Glutamatergic neuron (in vitro differentiated cells): Measurements from ENCODE around the gene HK1. TPM values are rescaled to one million over a fixed set of nuclear protein-coding genes. Genes with fewer than 3 reads are reported as not detected.
A peak's percentile ranks its signal among the peaks of the same experiment; 100 is the strongest.

Experiments used
- DNase-seq: peaks from one replicate; pipeline ENCODE4 v3.0.0; 2022
- H3K27ac Mint-ChIP-seq: one replicate; pipeline ENCODE4 v1.8.0; 2020; ENCODE audit warnings: mild to moderate bottlenecking, mixed read lengths, inconsistent platforms; ENCODE audit not compliant: unreplicated experiment
- H3K27me3 Mint-ChIP-seq: one replicate; pipeline ENCODE4 v1.8.0; 2020; ENCODE audit warnings: mild to moderate bottlenecking, moderate library complexity, mixed read lengths, inconsistent platforms; ENCODE audit not compliant: unreplicated experiment
- H3K36me3 Mint-ChIP-seq: one replicate; pipeline ENCODE4 v1.8.0; 2020; ENCODE audit warnings: mild to moderate bottlenecking, mixed read lengths, inconsistent platforms; ENCODE audit not compliant: unreplicated experiment
- H3K4me1 Mint-ChIP-seq: one replicate; pipeline ENCODE4 v1.8.0; 2020; ENCODE audit warnings: mild to moderate bottlenecking, low read depth, mixed read lengths, inconsistent platforms; ENCODE audit not compliant: unreplicated experiment
- H3K4me3 Mint-ChIP-seq: one replicate; pipeline ENCODE4 v1.8.0; 2020; ENCODE audit warnings: mild to moderate bottlenecking, mixed read lengths, inconsistent platforms; ENCODE audit not compliant: unreplicated experiment
- H3K9me3 Mint-ChIP-seq: one replicate; pipeline ENCODE4 v1.8.0; 2020; ENCODE audit warnings: mild to moderate bottlenecking, moderate library complexity, mixed read lengths, inconsistent platforms; ENCODE audit not compliant: unreplicated experiment
- total RNA-seq: library from RNA; stranded (reverse); fragmentation: NEBNext Ultra II Directional; extraction: Animal tissue kit (Norgen Biotek cat#: 25700); gene quantifications from one replicate; pipeline ENCODE4 v1.2.1, GENCODE V29; 2021; ENCODE audit not compliant: unreplicated experiment
- TF ChIP-seq, protein P1 (sequence below): fragments of 200-600 bp; sonication (generic); IDR thresholded peaks from one replicate; pipeline ENCODE4 v1.5.0; 2021; ENCODE audit not compliant: partially characterized antibody, unreplicated experiment

Gene HK1
- total RNA-seq, 1 donor from 2014 or later: 240 TPM

DNA sequence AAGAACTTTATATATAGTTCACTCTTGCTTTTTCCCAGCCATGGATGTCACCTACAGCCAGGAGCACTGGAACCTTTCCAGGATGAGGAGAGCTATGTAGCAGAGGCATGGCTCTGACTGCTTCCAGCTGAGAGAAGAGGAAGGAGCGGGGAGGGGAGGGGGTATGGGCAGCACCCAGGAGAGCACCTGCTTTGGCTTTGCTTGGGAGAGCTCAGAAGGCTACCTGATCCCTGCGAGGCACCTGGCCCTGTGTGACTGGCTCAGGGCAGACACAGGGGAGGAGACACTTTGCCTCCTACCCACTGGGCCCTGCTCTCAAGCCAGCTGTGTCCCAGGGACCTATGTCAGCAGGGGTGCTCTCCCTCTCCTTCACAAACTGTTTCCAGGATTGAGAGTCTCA, 67.1 kb downstream of the HK1 start:
- Mint-ChIP-seq H3K27ac (peak overlapping the region; percentile 49), H3K4me3 (peak overlapping the region; percentile 8), H3K27me3 (peaks cover 11% of the 10 kb centered on the region), H3K9me3 (peaks cover 10% of the 10 kb centered on the region), H3K36me3 (peaks cover 15% of the 10 kb centered on the region), H3K4me1 (peaks cover 36% of the 10 kb centered on the region)
- TF ChIP-seq, protein P1, sequence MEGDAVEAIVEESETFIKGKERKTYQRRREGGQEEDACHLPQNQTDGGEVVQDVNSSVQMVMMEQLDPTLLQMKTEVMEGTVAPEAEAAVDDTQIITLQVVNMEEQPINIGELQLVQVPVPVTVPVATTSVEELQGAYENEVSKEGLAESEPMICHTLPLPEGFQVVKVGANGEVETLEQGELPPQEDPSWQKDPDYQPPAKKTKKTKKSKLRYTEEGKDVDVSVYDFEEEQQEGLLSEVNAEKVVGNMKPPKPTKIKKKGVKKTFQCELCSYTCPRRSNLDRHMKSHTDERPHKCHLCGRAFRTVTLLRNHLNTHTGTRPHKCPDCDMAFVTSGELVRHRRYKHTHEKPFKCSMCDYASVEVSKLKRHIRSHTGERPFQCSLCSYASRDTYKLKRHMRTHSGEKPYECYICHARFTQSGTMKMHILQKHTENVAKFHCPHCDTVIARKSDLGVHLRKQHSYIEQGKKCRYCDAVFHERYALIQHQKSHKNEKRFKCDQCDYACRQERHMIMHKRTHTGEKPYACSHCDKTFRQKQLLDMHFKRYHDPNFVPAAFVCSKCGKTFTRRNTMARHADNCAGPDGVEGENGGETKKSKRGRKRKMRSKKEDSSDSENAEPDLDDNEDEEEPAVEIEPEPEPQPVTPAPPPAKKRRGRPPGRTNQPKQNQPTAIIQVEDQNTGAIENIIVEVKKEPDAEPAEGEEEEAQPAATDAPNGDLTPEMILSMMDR: no peak
- DNase-seq: no peak

DNA sequence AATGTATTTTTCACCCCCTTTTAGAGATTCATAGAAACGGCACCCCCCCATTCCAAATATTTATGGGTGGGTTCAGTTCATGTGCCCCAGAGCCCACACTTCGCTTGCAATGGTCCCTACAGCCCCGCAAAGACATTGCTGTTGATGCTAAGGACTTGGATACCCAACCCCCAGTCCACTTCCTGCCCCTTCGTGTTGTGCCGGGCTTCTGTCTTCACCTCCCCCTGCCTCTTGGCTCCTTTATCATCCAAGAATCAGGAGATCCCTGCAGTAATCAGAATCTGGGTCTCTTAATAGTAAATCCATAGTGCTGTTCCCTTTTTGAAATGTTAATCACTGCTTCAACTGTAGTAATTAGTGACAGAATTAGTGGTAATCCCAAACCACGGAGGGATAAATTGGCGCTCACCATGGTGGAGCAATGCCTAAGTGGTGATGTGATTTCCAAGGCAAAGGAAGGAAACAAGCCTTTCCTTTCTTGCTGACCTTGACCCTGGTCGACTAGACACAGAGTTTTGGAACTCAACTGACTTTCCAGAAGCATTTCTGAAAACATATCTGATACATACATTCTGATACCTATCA, 67.7 kb downstream of the HK1 start:
- peaks cover 10% of the 10 kb centered on the region for H3K9me3 Mint-ChIP-seq
- TF ChIP-seq, protein P1: no peak
- H3K36me3 Mint-ChIP-seq: peaks cover 15% of the 10 kb centered on the region
- DNase-seq: no peak
- H3K27me3 Mint-ChIP-seq: peaks cover 10% of the 10 kb centered on the region
- H3K27ac Mint-ChIP-seq: no peak overlapping the region
- H3K4me3 Mint-ChIP-seq: no peak overlapping the region
- H3K4me1 Mint-ChIP-seq: peaks cover 32% of the 10 kb centered on the region

DNA sequence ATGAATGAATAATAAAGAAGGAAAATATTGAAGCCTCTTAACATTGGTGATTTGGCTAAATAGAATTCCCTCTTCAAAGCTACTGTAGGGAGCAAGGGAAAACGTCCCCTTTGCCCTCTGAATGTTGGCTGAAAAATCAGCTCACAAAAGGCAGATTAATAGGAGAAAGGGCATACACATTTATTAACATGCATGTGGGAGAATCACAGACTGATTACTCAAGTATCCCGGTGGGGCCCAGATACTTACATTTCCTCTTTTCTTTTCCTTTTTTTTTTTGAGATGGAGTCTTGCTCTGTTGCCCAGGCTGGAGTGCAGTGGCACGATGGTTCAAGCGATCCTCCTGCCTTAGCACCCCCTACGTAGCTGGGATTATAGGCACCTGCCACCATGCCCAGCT, 68.5 kb downstream of the HK1 start:
- DNase-seq: no peak
- peaks cover 10% of the 10 kb centered on the region for H3K9me3 Mint-ChIP-seq
- no peak overlapping the region for H3K27ac Mint-ChIP-seq
- TF ChIP-seq, protein P1: no peak
- no peak overlapping the region for H3K4me3 Mint-ChIP-seq
- peaks cover 32% of the 10 kb centered on the region for H3K4me1 Mint-ChIP-seq
- H3K36me3 Mint-ChIP-seq: peaks cover 15% of the 10 kb centered on the region
- peaks cover 10% of the 10 kb centered on the region for H3K27me3 Mint-ChIP-seq

DNA sequence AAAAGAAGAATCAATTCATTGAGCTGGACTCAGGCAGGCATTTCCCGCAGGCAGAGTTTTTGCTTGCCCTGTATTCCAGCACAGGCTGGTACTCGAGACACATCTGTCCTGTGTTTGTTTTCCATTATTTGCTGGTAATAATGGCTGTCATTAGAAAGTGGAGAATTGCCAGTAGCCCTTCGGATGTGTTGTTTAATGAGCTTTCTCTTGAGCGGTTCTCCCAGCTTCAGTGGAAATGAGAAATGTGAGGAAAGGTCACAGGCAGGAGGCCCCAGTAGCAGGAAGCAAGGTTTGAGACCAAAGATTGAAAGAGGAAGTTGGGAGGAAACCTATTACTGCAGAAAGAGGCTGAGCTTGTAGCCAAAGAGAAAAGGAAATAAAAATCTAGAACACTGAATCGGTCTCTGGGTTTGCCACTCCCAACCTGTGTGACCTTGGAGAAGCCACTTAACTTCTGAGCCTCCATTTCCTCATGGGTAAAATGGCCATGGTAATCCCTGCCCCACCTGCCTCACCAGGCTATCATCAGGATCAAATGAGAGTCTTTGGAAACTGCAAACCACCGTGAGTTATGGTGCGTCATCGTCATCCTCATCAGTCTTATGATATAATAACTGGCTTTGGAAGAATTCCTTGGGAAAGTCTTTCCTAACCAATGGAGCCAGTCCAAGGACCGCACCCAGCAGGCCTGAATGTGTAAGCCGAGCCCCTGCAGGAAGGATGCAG, 70.7 kb downstream of the HK1 start:
- Mint-ChIP-seq H3K36me3 (peaks cover 3% of the 10 kb centered on the region), H3K27ac (no peak overlapping the region), H3K4me3 (no peak overlapping the region), H3K4me1 (peaks cover 27% of the 10 kb centered on the region), H3K9me3 (peaks cover 6% of the 10 kb centered on the region), H3K27me3 (peaks cover 3% of the 10 kb centered on the region)
- TF ChIP-seq, protein P1: no peak
- no peak for DNase-seq

DNA sequence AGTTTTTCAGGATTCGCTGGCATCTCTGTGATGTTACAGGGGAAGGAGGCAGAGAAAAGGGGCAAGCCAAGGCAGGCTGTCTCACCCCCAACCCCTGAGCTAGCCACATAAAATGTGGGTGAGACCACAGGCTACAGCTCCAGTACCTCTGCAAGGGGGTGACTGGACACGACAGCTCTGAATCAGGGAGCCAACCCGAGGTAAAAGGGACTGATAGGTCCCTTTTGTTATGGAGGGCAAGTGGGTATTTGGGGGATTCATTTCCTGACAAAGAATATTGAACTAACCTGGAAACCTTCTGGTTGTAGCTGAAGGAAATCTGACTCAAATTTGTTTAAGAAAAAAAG, 71.2 kb downstream of the HK1 start:
- Mint-ChIP-seq H3K27me3 (peaks cover 3% of the 10 kb centered on the region), H3K4me3 (no peak overlapping the region), H3K4me1 (peaks cover 21% of the 10 kb centered on the region), H3K9me3 (peaks cover 6% of the 10 kb centered on the region), H3K36me3 (no peaks in the 10 kb centered on the region), H3K27ac (no peak overlapping the region)
- TF ChIP-seq, protein P1: no peak
- no peak for DNase-seq
